NCI-H2171 (cell line): ENCODE data around the gene RYR1.
A peak's percentile ranks its signal among the peaks of the same experiment; 100 is the strongest.

ENCODE experiments used
- DNase-seq: peaks from one replicate; lab custom pipeline; 2025; lab: John Stamatoyannopoulos, UW

The RYR1 gene

GRCh38 chr19:38433268-38433733, at the start of gene RYR1:
TSS of gene RYR1 (plus strand) at chr19:38433691. CDS start at chr19:38433830, 139 bp downstream.
- DNase-seq: no peak

- no peak for DNase-seq
These were observed 49.7 kb upstream of the RYR1 start for GRCh38 chr19:38383743-38384142.

DNA sequence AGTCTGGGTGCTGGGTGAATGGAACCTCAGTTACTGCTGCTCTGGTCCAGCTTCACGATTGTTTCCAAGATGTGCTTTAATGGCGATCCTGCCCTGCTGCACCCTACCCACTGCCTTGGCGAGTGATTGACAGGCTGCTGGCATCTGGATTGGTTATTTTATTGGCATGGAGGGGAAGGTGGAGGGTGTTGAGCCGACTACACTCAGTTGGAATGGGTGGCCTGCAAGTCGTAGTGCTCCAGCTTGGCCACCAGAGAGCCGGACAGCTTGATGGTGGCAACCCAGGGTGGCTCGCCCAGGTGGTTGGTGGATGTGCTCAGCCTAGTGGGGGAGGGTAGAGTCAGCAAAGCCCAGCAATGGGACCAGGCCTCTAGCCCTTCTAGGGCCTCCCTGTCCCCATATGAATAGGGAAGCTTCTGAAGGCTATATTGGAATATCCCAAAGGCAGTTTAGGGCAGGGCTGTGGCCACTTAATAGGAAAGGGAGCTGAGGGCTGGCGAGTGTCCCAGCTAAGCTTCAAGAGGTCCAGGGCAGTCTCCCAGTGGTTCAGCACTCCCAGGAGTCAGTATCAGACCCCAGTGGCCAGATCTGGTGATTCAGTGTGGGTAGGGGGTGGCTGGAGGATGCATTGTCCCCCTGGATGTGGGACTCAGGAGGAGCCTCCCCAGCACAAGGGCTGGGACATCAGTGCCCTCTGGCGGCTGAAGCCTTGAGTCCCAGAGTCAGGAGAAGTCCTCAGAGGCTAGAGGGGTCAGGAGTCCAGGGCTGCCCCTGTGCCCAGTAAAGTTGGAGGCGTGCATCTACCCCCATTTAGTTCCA, 49.1 kb upstream of the RYR1 start:
- no peak for DNase-seq

DNA sequence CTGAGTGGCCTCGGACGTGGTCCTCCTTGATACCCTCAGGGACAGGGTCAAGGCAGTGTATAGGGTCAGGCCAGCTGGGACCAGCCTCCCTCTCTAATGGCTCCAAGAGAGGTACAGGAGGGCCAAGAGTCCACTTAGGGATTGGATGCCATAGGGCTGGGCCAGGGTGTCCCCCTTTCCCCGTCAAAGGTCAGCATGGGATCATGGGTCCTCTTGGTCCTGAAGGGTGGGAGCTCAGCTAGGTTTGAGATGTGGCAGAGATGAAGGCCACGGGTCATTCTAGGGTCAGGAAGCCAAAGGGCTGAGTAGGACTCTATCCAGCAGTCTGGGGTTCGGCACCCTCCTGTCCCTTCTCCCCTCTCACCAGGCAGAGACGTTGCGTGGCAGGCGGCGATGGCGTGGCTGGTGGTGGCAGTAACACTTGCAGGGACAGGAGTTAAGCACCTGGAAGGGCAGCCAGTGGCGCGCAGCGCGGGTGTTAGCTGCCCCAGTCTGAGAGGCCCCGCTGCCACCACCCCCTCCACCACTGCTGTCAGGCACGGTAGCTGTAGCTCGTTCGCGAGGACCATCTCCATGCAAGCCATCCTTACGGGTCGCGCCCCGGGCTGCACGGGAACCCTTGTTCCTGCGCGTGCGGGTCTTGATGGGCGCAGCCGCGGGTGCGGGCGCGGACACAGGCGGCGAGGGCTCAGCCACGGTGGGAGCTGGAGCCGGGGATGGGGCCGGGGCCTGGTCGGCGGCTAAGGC, 48.3 kb upstream of the RYR1 start:
- no peak for DNase-seq

DNA sequence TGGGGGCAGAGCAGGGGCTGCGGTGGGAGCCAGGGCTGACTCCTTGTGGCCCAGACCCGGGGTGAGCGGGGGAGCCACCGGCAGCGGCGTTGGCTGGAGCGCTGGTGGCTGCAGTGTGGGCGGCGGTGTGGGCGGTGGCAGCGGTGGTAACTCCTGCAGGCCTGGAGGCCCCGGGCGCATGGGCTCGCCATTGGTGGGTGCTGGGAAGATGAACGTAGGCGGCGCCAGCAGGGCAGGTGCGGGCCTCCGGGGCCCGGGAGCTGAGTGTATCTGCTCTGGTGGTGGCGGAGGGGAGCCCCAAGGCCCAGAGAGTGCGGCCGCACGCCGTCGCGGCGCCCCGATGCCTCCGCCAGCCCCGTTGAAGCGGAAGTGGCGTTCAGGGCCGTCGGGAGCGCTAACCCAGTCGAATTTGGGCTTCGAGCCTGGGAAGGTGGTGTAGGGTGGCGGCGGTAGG, 47.7 kb upstream of the RYR1 start:
- no peak for DNase-seq

- DNase-seq: no peak
These were observed 47.1 kb upstream of the RYR1 start for GRCh38 chr19:38386300-38386970.

DNA sequence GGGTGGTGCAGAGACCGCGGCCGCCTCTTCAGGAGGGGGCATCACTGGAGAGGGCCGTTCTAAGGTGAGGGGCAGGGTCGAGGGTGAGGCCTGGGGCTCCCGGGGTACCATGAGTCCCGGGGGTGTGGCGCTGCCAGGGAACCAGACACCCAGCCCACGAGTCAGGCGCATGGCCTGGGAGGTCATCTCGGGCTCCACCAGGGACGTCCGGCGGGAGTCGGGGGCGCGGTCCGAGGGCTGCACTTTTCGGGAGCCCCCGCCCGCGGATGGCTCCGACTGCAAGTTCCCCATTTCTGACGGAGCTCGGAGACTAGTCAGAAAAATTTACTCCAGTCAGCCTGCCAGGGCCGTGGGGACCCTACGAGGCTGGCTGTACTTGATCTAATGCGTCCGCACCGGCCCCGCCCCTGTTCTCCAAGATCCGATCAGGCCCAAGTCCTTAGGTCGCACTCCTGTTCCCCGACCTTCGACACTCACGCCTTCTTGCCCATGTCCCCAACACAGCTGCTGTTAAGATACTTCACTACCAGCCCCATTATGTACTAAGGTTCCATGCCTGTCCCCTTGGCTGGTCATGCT, 46.4 kb upstream of the RYR1 start:
- no peak for DNase-seq

DNA sequence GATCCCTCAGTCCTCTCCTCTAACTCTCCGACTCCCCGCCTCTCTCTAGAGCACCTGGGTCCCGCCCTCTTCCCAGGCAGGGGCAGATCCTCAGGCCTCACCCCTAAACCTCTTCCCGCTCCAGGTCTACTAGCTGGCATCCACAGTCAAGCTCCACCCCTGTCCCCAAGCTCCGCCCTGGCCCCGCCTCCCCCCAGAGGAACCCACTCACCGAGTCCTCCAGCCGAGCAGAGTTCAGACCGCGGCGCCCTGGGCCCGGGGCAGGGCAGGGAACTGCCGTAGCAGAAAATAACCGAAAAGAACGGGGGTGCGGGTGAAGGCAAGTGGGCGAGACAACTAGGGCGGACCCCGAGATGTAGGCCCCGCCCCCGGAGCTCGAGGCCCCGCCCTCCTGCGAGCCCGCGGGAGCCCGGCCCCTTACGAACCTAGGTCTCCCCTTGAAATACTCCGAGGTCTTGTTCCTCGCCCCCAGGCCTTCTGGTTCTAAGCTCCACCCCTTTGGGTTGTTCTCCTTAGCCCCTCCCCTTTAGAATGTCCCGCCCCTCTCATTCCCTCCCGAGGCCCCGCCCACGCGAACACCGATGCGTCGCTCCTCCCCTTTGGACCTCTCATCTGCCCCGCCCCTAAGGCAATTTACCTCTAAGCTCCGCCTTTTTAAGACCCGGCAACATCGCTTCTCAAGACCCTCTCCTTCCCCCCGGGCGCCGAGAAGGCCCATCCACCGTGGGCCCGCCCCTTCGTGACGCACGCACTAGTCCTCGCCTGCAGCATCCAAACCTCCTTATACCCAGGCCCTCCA, 45.7 kb upstream of the RYR1 start, which contains the start of gene GGN:
GGN (minus strand) TSS at position 485 of the 799 bp plus-strand sequence. CDS start 773 bp downstream, outside the sequence.
- DNase-seq: peak; percentile 91

- peak; percentile 53 for DNase-seq
These were observed 45.0 kb upstream of the RYR1 start, which contains the start of gene SPRED3 for GRCh38 chr19:38388349-38389100. TSS of gene SPRED3 (plus strand) at chr19:38388697. CDS start at chr19:38390303, 1,606 bp downstream.

DNA sequence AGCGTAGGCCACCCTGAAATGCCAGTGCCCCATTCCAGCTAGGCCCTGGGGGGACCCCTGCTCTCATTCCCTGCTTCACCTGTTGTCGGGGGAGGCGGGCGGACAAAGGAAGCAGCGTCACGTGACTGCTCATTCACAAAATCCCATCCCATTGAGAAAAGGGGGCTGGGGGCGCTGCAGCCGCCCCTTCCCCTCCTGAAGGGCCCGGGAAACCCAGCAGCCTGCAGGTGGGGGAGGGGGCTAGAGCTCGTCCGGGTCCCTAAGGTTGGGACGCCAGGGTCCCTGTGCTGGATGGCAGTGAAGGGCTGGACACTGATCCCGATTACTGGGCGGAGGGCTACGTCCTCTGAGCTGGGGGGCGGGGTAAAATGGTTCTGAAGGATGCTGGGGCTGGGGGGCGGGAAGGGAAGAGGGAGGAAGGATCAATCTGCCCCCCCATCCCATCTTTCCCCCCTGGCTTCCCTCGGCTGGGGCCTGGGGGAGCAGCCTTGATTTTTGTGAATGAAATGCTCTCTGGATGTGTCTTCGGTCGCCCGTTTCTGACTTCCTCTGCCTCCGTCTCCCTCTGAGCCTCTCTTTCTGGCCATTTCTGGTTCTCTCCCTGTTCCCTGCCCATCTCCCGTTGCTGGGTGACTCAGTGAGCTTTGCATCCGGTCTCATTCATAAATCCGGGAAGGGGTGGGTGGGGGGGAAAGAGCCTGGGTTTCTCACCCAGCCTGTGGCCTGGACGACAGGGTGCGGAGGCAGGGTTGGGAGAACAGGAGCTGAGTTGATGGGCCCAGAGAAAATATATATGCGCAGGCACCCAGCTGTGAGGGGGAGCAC, 44.2 kb upstream of the RYR1 start:
- peak; percentile 8 for DNase-seq

DNA sequence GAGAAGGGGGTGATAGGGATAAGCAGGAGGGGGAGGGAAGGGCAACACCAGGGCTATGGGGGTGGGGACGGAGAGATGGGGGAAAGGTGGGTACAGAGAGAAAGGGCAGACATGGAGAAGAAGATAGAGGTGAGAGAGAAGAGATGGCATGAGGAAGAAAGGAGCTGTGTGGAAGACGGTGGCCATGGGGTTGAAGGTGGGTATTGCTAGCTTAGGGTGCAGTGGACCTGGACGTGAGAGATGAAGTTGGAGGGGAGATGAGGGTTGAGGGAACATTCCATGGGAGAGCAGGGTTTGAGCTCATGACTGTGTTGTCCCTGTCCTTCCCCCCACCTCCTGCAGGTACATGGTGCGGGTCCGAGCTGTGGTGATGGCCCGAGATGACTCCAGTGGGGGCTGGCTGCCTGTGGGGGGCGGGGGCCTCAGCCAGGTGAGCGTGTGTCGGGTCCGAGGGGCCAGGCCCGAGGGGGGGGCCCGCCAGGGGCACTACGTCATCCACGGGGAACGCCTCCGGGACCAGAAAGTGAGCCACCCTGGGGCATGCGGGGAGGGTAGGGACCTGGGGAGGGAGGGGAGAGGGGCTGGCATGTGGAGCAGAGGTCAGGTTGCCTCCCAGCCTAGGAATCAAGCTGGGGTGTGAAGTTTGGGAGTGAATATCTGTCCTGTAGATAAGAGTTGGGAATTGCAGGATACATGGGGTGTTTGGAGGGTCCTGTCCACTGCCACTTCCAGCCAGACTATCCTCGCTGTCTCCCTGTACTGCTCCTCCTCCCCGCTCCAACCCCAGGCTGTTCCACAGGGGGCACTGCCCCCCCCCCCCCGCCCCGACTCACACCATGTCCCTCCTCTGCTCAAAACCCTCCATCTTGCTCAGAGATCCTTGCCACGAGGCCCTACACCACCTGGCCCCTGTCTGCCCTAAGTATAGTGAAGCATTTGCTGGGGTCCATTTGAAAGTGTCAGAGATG, 43.2 kb upstream of the RYR1 start:
- DNase-seq: no peak

GRCh38 chr19:38391911-38392464, 41.5 kb upstream of the RYR1 start:
- no peak for DNase-seq

DNA sequence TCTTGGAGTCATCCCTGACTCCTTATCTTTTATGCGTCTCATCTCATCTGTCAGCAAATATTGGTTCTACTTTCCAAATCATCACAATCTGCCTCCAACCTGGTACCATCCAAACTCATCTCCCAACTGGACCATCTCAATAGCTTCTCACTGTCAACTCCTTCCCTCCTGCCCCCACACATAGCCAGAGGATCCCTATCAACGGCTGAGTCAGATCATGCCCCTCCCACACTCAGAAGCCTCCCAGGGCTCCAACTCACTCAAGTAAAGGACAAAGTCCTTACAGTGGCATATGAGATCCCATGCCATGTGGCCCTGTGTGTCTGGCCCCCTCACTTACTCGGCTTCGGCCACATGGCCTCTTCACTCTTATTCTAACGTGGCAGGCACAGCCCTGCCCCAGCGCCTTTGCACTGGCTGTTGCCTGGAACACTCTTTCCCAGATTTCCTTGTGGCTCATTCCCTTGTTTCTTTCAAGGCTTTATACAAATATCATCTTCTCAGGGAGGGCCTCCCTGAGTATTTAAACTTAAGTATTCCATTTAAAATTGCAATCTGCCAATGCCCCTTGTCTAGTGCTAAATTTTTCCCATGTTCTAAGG, 40.7 kb upstream of the RYR1 start:
- no peak for DNase-seq

- DNase-seq: peak; percentile 57
These were observed 39.0 kb upstream of the RYR1 start for GRCh38 chr19:38394488-38394887.

DNA sequence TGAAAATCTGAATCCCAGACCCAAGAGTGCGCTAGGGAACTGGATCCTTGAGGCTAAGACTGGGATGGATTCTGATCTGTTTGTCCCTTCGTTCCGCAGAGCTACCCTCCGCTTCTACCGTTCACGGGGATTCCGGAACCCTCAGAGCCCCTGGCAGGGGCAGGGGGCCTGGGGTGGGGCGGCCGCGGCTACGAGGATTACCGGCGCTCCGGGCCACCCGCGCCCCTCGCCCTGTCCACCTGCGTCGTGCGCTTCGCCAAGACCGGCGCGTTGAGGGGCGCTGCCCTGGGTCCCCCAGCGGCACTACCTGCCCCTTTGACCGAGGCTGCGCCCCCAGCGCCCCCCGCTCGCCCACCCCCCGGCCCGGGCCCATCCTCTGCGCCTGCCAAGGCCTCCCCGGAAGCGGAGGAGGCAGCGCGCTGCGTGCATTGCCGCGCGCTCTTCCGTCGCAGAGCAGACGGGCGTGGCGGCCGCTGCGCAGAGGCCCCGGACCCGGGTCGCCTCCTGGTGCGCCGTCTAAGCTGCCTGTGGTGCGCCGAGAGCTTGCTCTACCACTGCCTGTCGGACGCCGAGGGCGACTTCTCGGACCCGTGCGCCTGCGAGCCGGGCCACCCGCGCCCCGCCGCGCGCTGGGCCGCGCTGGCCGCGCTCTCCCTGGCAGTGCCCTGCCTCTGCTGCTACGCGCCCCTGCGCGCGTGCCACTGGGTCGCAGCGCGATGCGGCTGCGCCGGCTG, 37.9 kb upstream of the RYR1 start:
- DNase-seq: peak; percentile 20

- DNase-seq: no peak
These were observed 34.4 kb upstream of the RYR1 start for GRCh38 chr19:38399081-38399480.

GRCh38 chr19:38399537-38399936, 34.0 kb upstream of the RYR1 start:
- no peak for DNase-seq
